Liver (tissue), 9 donors: ENCODE data around the gene TOM1L2. TPM values are rescaled to one million over a fixed set of nuclear protein-coding genes. Genes with fewer than 3 reads are reported as not detected.

Experiments used
- DNase-seq: peaks from one replicate; pipeline ENCODE4 v3.0.0-alpha.2; 2017; ENCODE audit warnings: low spot score
- H3K27ac ChIP-seq, 2 donors: one replicate each; pipeline ENCODE4 v1.7.0; 2013; ENCODE audit warnings: inconsistent platforms in 2 of 2, low read length in 2 of 2, control low read depth in 1 of 2, low read depth in 1 of 2, mild to moderate bottlenecking in 1 of 2
- H3K27me3 ChIP-seq, 4 donors: one replicate each; pipeline versions ENCODE4 v1.6.1 to v1.7.0; 2013; ENCODE audit warnings: low read length in 3 of 4, inconsistent platforms in 1 of 4, mild to moderate bottlenecking in 1 of 4, moderate library complexity in 1 of 4; ENCODE audit not compliant: control insufficient read depth in 4 of 4, insufficient read depth in 4 of 4
- H3K36me3 ChIP-seq, 4 donors: one replicate each; pipeline versions ENCODE4 v1.6.1 to v1.7.0; 2013; ENCODE audit warnings: low read length in 3 of 4, mild to moderate bottlenecking in 3 of 4, low read depth in 1 of 4, moderate library complexity in 1 of 4; ENCODE audit not compliant: control insufficient read depth in 4 of 4, insufficient read depth in 3 of 4
- H3K4me1 ChIP-seq, 4 donors: one replicate each; pipeline versions ENCODE4 v1.6.1 to v1.7.0; 2013; ENCODE audit warnings: low read length in 3 of 4, mild to moderate bottlenecking in 3 of 4, moderate library complexity in 1 of 4; ENCODE audit not compliant: control insufficient read depth in 4 of 4, insufficient read depth in 4 of 4
- H3K4me3 ChIP-seq, 3 donors: one replicate each; pipeline versions ENCODE4 v1.6.1 to v1.7.0; 2013; ENCODE audit warnings: low read length in 3 of 3, control low read depth in 1 of 3, low read depth in 1 of 3, mild to moderate bottlenecking in 1 of 3
- H3K9ac ChIP-seq, 2 donors: one replicate each; pipeline ENCODE4 v1.7.0; 2013; ENCODE audit warnings: low read length in 2 of 2, mild to moderate bottlenecking in 2 of 2, moderate library complexity in 2 of 2, control low read depth in 1 of 2, low read depth in 1 of 2
- H3K9me3 ChIP-seq, 4 donors: one replicate each; pipeline versions ENCODE4 v1.6.1 to v1.7.0; 2013; ENCODE audit warnings: low read length in 3 of 4; ENCODE audit not compliant: control insufficient read depth in 4 of 4
- EGR1 ChIP-seq, 2 donors: IDR thresholded peaks; 2 replicates each; pipeline ENCODE4 v1.6.1; 2016 to 2018; ENCODE audit warnings: antibody characterized with exemption in 2 of 2, low read depth in 2 of 2
- FOXA1 ChIP-seq: IDR thresholded peaks from 2 replicates; pipeline ENCODE4 v1.6.1; 2016; ENCODE audit warnings: antibody characterized with exemption
- FOXA2 ChIP-seq: IDR thresholded peaks from 2 replicates; pipeline ENCODE4 v1.6.1; 2016; ENCODE audit warnings: antibody characterized with exemption
- GABPA ChIP-seq, 2 donors: IDR thresholded peaks in 1 of 2; conservative IDR thresholded peaks in 1 of 2; 2 replicates each; pipeline ENCODE4 v1.6.1; 2016; ENCODE audit warnings: antibody characterized with exemption in 2 of 2, mild to moderate bottlenecking in 1 of 2, moderate library complexity in 1 of 2
- HNF4A ChIP-seq, 2 donors: conservative IDR thresholded peaks; 2 replicates each; pipeline ENCODE4 v1.6.1; 2016; ENCODE audit warnings: antibody characterized with exemption in 2 of 2, mild to moderate bottlenecking in 2 of 2
- HNF4G ChIP-seq: IDR thresholded peaks from 2 replicates; pipeline ENCODE4 v1.6.1; 2016; ENCODE audit warnings: antibody characterized with exemption
- JUND ChIP-seq, 2 donors: IDR thresholded peaks; 2 replicates each; pipeline ENCODE4 v1.6.1; 2016; ENCODE audit warnings: antibody characterized with exemption in 2 of 2
- NR2F2 ChIP-seq: IDR thresholded peaks from 2 replicates; pipeline ENCODE4 v1.6.1; 2016; ENCODE audit warnings: antibody characterized with exemption
- RAD21 ChIP-seq, 2 donors: IDR thresholded peaks; 2 replicates each; pipeline ENCODE4 v1.6.1; 2016; ENCODE audit warnings: antibody characterized with exemption in 2 of 2, mild to moderate bottlenecking in 2 of 2
- RXRA ChIP-seq, 2 donors: IDR thresholded peaks; 2 replicates each; pipeline ENCODE4 v1.6.1; 2017 to 2018; ENCODE audit warnings: antibody characterized with exemption in 2 of 2, mild to moderate bottlenecking in 1 of 2
- SP1 ChIP-seq: IDR thresholded peaks from 2 replicates; pipeline ENCODE4 v1.6.1; 2018; ENCODE audit warnings: antibody characterized with exemption, mild to moderate bottlenecking
- TAF1 ChIP-seq: conservative IDR thresholded peaks from 2 replicates; pipeline ENCODE4 v1.6.1; 2016; ENCODE audit warnings: antibody characterized with exemption, mild to moderate bottlenecking
- YY1 ChIP-seq: IDR thresholded peaks from 2 replicates; pipeline ENCODE4 v1.6.1; 2016; ENCODE audit warnings: antibody characterized with exemption, mild to moderate bottlenecking
- WGBS: extraction: QIAGEN DNeasy Blood & Tissue Kit; methylation state at CpG from one replicate; pipeline ENCODE4 v1.1.7; 2013; 5-methylcytosine and 5-hydroxymethylcytosine counted together
- polyA plus RNA-seq, 2 donors: library from polyadenylated mRNA; stranded (reverse) in 1 of 2; unstranded in 1 of 2; fragments of 200-250 nt in 1 of 2; fragments of >200 nt in 1 of 2; fragmentation: Nextera tagmentation in 1 of 2; extraction: Ambion mirVana in 1 of 2; gene quantifications; one replicate each; pipeline versions ENCODE4 v1.2.1 to v1.2.3, GENCODE V29; 2013 to 2015
- total RNA-seq, 2 donors: library from RNA; depleted of rRNA; stranded (reverse); fragments of >200 nt; gene quantifications; one replicate each; pipeline ENCODE4 v1.2.3, GENCODE V29; 2014
- TF ChIP-seq, protein P1 (sequence below): IDR thresholded peaks from 2 replicates; pipeline ENCODE4 v1.6.1; 2016; ENCODE audit warnings: antibody characterized with exemption
- TF ChIP-seq, protein P2 (sequence below): IDR thresholded peaks from 2 replicates; pipeline ENCODE4 v1.6.1; 2016; ENCODE audit warnings: antibody characterized with exemption, mild to moderate bottlenecking
- TF ChIP-seq, protein P3 (sequence below): IDR thresholded peaks from 2 replicates; pipeline ENCODE4 v1.6.1; 2016; ENCODE audit warnings: antibody characterized with exemption
- TF ChIP-seq, protein P4 (sequence below): IDR thresholded peaks from 2 replicates; pipeline ENCODE4 v1.6.1; 2016; ENCODE audit warnings: antibody characterized with exemption
- TF ChIP-seq, protein P5 (sequence below): fragments of 150-350 bp; IDR thresholded peaks from 2 replicates; pipeline ENCODE4 v1.5.1; 2017; ENCODE audit warnings: improper control_type of control experiment, low read depth, low read length; ENCODE audit not compliant: missing input control
- donor health status: healthy.
- donor health status: healthy.
- donor health status: healthy.
- donor health status: healthy.
- donor health status: healthy.

The TOM1L2 gene
- total and polyA plus RNA-seq, 4 donors = 5.0 to 24.0 (median 9.3) TPM

DNA sequence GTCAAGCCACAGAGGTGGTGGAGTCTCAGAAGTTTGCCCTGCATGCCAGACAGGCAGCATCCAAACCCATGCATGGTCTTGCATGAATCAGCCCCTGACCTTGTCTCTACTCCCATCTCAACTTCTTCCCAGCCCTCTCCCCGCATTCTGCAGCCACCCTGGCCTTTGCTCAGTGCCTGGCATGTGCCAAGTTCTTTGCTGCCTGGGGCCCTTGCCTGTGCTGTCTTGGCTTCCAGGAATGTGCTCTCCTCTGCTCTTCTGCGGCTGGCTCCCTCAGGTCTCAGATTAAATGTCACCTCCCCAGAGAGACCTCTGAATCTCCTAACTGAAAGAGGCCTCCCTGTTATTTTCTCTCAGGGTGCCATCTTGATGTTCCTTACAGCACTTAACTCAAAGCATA is 18.1 kb upstream of the TOM1L2 start:
- H3K9me3 ChIP-seq = no peaks in the 10 kb centered on the region
- peaks cover 0 to under 1% (median 0%) of the 10 kb centered on the region in 4 donors for H3K4me1 ChIP-seq
- DNase-seq = no peak
- H3K36me3 ChIP-seq = no peaks in the 10 kb centered on the region
- no peaks in the 10 kb centered on the region for H3K27me3 ChIP-seq
- TF ChIP-seq GABPA (IDR thresholded peaks at IDR 0.05 in 1 of 2, conservative IDR thresholded peaks at IDR 0.05 in 1 of 2) = no peak
- TF ChIP-seq FOXA1 = no peak
- TF ChIP-seq FOXA2 = no peak
- no peak for TF ChIP-seq NR2F2
- TF ChIP-seq, protein P1, sequence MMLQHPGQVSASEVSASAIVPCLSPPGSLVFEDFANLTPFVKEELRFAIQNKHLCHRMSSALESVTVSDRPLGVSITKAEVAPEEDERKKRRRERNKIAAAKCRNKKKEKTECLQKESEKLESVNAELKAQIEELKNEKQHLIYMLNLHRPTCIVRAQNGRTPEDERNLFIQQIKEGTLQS = no peak
- TF ChIP-seq, protein P2, sequence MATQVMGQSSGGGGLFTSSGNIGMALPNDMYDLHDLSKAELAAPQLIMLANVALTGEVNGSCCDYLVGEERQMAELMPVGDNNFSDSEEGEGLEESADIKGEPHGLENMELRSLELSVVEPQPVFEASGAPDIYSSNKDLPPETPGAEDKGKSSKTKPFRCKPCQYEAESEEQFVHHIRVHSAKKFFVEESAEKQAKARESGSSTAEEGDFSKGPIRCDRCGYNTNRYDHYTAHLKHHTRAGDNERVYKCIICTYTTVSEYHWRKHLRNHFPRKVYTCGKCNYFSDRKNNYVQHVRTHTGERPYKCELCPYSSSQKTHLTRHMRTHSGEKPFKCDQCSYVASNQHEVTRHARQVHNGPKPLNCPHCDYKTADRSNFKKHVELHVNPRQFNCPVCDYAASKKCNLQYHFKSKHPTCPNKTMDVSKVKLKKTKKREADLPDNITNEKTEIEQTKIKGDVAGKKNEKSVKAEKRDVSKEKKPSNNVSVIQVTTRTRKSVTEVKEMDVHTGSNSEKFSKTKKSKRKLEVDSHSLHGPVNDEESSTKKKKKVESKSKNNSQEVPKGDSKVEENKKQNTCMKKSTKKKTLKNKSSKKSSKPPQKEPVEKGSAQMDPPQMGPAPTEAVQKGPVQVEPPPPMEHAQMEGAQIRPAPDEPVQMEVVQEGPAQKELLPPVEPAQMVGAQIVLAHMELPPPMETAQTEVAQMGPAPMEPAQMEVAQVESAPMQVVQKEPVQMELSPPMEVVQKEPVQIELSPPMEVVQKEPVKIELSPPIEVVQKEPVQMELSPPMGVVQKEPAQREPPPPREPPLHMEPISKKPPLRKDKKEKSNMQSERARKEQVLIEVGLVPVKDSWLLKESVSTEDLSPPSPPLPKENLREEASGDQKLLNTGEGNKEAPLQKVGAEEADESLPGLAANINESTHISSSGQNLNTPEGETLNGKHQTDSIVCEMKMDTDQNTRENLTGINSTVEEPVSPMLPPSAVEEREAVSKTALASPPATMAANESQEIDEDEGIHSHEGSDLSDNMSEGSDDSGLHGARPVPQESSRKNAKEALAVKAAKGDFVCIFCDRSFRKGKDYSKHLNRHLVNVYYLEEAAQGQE = no peak
- no peak for TF ChIP-seq JUND (IDR thresholded peaks at IDR 0.05)
- TF ChIP-seq EGR1 (IDR thresholded peaks at IDR 0.05; ENCODE audit: low read depth in 2 of 2) = no peak
- TF ChIP-seq, protein P3, sequence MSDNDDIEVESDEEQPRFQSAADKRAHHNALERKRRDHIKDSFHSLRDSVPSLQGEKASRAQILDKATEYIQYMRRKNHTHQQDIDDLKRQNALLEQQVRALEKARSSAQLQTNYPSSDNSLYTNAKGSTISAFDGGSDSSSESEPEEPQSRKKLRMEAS = no peak
- TF ChIP-seq, protein P4, sequence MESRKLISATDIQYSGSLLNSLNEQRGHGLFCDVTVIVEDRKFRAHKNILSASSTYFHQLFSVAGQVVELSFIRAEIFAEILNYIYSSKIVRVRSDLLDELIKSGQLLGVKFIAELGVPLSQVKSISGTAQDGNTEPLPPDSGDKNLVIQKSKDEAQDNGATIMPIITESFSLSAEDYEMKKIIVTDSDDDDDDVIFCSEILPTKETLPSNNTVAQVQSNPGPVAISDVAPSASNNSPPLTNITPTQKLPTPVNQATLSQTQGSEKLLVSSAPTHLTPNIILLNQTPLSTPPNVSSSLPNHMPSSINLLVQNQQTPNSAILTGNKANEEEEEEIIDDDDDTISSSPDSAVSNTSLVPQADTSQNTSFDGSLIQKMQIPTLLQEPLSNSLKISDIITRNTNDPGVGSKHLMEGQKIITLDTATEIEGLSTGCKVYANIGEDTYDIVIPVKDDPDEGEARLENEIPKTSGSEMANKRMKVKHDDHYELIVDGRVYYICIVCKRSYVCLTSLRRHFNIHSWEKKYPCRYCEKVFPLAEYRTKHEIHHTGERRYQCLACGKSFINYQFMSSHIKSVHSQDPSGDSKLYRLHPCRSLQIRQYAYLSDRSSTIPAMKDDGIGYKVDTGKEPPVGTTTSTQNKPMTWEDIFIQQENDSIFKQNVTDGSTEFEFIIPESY = no peak
- no peak for TF ChIP-seq SP1
- TF ChIP-seq HNF4A (conservative IDR thresholded peaks at IDR 0.05) = no peak
- no peak for TF ChIP-seq RXRA (IDR thresholded peaks at IDR 0.05)
- no peak for TF ChIP-seq YY1
- TF ChIP-seq RAD21 (IDR thresholded peaks at IDR 0.05) = no peak
- TF ChIP-seq HNF4G = no peak
- no peak for TF ChIP-seq TAF1
- TF ChIP-seq, protein P5, sequence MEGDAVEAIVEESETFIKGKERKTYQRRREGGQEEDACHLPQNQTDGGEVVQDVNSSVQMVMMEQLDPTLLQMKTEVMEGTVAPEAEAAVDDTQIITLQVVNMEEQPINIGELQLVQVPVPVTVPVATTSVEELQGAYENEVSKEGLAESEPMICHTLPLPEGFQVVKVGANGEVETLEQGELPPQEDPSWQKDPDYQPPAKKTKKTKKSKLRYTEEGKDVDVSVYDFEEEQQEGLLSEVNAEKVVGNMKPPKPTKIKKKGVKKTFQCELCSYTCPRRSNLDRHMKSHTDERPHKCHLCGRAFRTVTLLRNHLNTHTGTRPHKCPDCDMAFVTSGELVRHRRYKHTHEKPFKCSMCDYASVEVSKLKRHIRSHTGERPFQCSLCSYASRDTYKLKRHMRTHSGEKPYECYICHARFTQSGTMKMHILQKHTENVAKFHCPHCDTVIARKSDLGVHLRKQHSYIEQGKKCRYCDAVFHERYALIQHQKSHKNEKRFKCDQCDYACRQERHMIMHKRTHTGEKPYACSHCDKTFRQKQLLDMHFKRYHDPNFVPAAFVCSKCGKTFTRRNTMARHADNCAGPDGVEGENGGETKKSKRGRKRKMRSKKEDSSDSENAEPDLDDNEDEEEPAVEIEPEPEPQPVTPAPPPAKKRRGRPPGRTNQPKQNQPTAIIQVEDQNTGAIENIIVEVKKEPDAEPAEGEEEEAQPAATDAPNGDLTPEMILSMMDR = no peak
- no peak overlapping the region for H3K9ac ChIP-seq
- H3K27ac ChIP-seq = no peak overlapping the region
- WGBS = 94% methylated on average over 2 of the region's 2 CpGs
- no peak overlapping the region for H3K4me3 ChIP-seq
